GM10248 (cell line): ENCODE data around the gene TRIM54.
"Not testable (repeated sequence)": the region's sequence is repeated elsewhere in the genome, so short reads cannot be mapped to it uniquely, and the experiment has no call there.

Experiments used
- CTCF ChIA-PET: fragments of 300-600 bp; sonication (Branson Sonifier 250); formaldehyde crosslinking; extraction: SDS; loops from one replicate; lab custom pipeline; 2021; ENCODE audit warnings: antibody characterized with exemption; lab: Yijun Ruan, JAX
- POLR2A ChIA-PET: fragments of 350-650 bp; sonication (Branson Sonifier 250); formaldehyde crosslinking; extraction: SDS; loops from one replicate; lab custom pipeline; 2020; ENCODE audit warnings: antibody characterized with exemption; lab: Yijun Ruan, JAX
- DNase-seq: peaks from one replicate; pipeline ENCODE4 v3.0.0; 2012; ENCODE audit errors: extremely low spot score
- CTCF ChIP-seq: IDR thresholded peaks from 2 replicates; pipeline ENCODE4 v1.5.1; 2012; ENCODE audit warnings: mild to moderate bottlenecking, low read depth; ENCODE audit errors: extremely low read depth, missing control alignments, control extremely low read depth

Gene TRIM54

GRCh38 chr2:27291865-27292264 lies 9.6 kb downstream of the TRIM54 start:
- ChIA-PET CTCF (interaction anchor here (0.7 to 9.3 kb wide), 7 partner anchors 11 to 194 kb away, joined by 3 to 87 read pairs (median 8); partner anchors contain the start of gene TRIM54), POLR2A (no interaction called here)
- no peak for TF ChIP-seq CTCF
- DNase-seq: no peak

- no peak for DNase-seq
- ChIA-PET POLR2A (no interaction called here), CTCF (interaction anchor here (6.8 to 9.3 kb wide), 2 partner anchors 8 to 14 kb away, joined by 63 to 87 read pairs; partner anchors contain the start of gene TRIM54)
- no peak for TF ChIP-seq CTCF
Measured at GRCh38 chr2:27294928-27295327, 12.7 kb downstream of the TRIM54 start.

GRCh38 chr2:27296481-27296880 lies 14.3 kb downstream of the TRIM54 start:
- DNase-seq: no peak
- ChIA-PET CTCF (interaction anchor here (1.3 to 10.7 kb wide), 4 partner anchors 14 to 335 kb away, joined by 3 to 138 read pairs (median 4); partner anchors contain the start of gene TRIM54), POLR2A (no interaction called here)
- no peak for TF ChIP-seq CTCF

- no peak for DNase-seq
- TF ChIP-seq CTCF: no peak
- CTCF ChIA-PET: interaction anchor here (1.0 to 10.7 kb wide), 5 partner anchors 15 to 1324 kb away, joined by 3 to 138 read pairs (median 3); partner anchors contain the start of gene TRIM54
- POLR2A ChIA-PET: no interaction called here
Measured at GRCh38 chr2:27297195-27297594, 15.0 kb downstream of the TRIM54 start.

- POLR2A ChIA-PET: no interaction called here
- TF ChIP-seq CTCF: no peak
- no peak for DNase-seq
- CTCF ChIA-PET: interaction anchor here (1.2 to 10.7 kb wide), 3 partner anchors 9 to 36 kb away, joined by 3 to 138 read pairs (median 3); partner anchors contain the start of gene TRIM54
Measured at GRCh38 chr2:27298391-27299080, 16.3 kb downstream of the TRIM54 start.

GRCh38 chr2:27300606-27301005 lies 18.4 kb downstream of the TRIM54 start:
- DNase-seq, POLR2A ChIA-PET: not testable (repeated sequence)
- CTCF ChIA-PET: interaction anchor here (0.8 to 10.7 kb wide), 13 partner anchors 10 to 383 kb away, joined by 3 to 138 read pairs (median 7); partner anchors contain the start of genes EIF2B4, MPV17, SNX17 and TRIM54
